Measurements from ENCODE around the gene CCDC87. TPM values are rescaled to one million over a fixed set of nuclear protein-coding genes. Genes with fewer than 3 reads are reported as not detected.

The CCDC87 gene
- total RNA-seq, 1 experiment from 2014 or later: 1.1 TPM

DNA sequence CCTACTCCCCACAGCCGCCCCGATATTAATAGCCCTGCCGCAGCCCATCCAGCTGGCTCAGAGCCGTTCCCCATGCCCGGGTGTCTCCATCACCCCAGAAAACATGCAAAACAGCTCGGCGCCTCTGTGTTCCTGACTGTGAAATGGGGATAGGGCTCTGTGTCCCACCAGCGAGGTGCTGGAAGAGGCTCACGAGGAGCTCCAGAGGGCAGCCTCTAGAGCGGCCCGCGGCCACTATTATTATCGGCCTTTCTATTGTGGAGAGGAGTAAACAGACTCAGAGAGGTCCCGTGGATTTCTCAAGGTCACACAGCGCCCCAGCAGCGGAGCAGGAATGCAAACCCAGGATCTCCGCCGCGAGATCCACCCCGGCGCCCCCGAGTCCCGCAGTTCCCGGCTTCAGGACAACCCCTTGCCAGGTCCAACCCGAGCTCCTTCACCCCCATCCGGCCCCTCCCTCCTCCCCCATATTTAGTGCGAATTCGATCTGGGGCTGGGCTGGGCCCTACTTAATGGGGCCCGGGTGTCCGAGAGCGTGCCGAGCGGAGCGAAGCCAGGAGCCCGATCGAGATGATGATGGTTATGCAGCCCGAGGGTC lies 46.4 kb downstream of the CCDC87 start, which contains the start of gene ACTN3:
ACTN3 (plus strand) TSS at position 536 of the 598 bp plus-strand sequence; CDS start at position 571, 35 bp downstream.
- Histone ChIP-seq H3K79me2 (ENCODE audit: insufficient read depth, low read length) (no peaks in the 10 kb centered on the region), H3K9ac (ENCODE audit: extremely low read depth, insufficient read length, low read length) (peak within 1 kb of the TSS; percentile 56), H2BK20ac (ENCODE audit: low read depth, low read length, poor library complexity, severe bottlenecking) (no peak within 1 kb of the TSS), H3K27me3 (ENCODE audit: insufficient read depth, low read length) (no peaks in the 10 kb centered on the region), H4K8ac (replicated peaks; ENCODE audit: insufficient read length, low read depth, low read length) (no peak within 1 kb of the TSS), H2AFZ (ENCODE audit: low read length) (no peak within 1 kb of the TSS), H4K5ac (ENCODE audit: insufficient read length, low read depth, low read length) (no peak within 1 kb of the TSS), H2AK5ac (ENCODE audit: insufficient read length, low read length) (no peak within 1 kb of the TSS), H4K91ac (ENCODE audit: insufficient read length, low read depth, low read length) (no peak within 1 kb of the TSS), H3T11ph (ENCODE audit: low read length) (no peak within 1 kb of the TSS), H2BK12ac (ENCODE audit: insufficient read length, low read depth, low read length) (no peak within 1 kb of the TSS), H3K27ac (ENCODE audit: insufficient read length, low read depth, low read length) (no peak within 1 kb of the TSS), H4K20me1 (ENCODE audit: control insufficient read depth, insufficient read depth, insufficient read length) (no peaks in the 10 kb centered on the region), H3K56ac (ENCODE audit: insufficient read length, low read depth, low read length) (no peak within 1 kb of the TSS), H3K9me3 (ENCODE audit: control insufficient read depth, low read depth, low read length) (no peaks in the 10 kb centered on the region), H3K4me2 (ENCODE audit: insufficient read depth, insufficient read length, low read length) (peak within 1 kb of the TSS; percentile 57), H3K79me1 (ENCODE audit: insufficient read depth, low read depth, low read length, poor library complexity, severe bottlenecking) (no peaks in the 10 kb centered on the region), H2BK5ac (ENCODE audit: insufficient read length, low read length) (no peak within 1 kb of the TSS), H3K14ac (ENCODE audit: insufficient read depth, low read length) (peak within 1 kb of the TSS; percentile 61; the same call in 1 of the 2 replicates), H3K4ac (ENCODE audit: low read depth, low read length) (no peak within 1 kb of the TSS), H3K23me2 (ENCODE audit: insufficient read length, low read depth, low read length, poor library complexity, severe bottlenecking) (no peaks in the 10 kb centered on the region), H3K4me1 (ENCODE audit: insufficient read depth, low read length) (no peaks in the 10 kb centered on the region), H3K18ac (ENCODE audit: insufficient read length, low read depth, low read length) (peak within 1 kb of the TSS; percentile 53), H2BK15ac (ENCODE audit: low read depth, low read length) (no peak within 1 kb of the TSS), H2BK120ac (ENCODE audit: low read depth, low read length, poor library complexity, severe bottlenecking) (no peak within 1 kb of the TSS), H3K23ac (ENCODE audit: insufficient read length, low read depth, low read length) (no peak within 1 kb of the TSS)
- Mint-ChIP-seq H3K4me3 (peak within 1 kb of the TSS; percentile 82 to 85), H3K27me3 (ENCODE audit: low read depth) (no peaks in the 10 kb centered on the region; the same call in 1 of the 2 replicates), H3K9me3 (no peaks in the 10 kb centered on the region; a peak in 1 of 5 replicates), H3K27ac (peak within 1 kb of the TSS; percentile 50 to 90 (median 82); a peak in 4 of 7 replicates), H3K4me1 (peaks cover 37 to 38% of the 10 kb centered on the region in 2 experiments), H3K36me3 (ENCODE audit: insufficient read depth in 1 of 3, low read depth in 3 of 3) (peaks cover 0 to 36% (median 27%) of the 10 kb centered on the region in 3 experiments)
- DNase-seq: peak; percentile 88
- TF ChIP-seq, protein P1, sequence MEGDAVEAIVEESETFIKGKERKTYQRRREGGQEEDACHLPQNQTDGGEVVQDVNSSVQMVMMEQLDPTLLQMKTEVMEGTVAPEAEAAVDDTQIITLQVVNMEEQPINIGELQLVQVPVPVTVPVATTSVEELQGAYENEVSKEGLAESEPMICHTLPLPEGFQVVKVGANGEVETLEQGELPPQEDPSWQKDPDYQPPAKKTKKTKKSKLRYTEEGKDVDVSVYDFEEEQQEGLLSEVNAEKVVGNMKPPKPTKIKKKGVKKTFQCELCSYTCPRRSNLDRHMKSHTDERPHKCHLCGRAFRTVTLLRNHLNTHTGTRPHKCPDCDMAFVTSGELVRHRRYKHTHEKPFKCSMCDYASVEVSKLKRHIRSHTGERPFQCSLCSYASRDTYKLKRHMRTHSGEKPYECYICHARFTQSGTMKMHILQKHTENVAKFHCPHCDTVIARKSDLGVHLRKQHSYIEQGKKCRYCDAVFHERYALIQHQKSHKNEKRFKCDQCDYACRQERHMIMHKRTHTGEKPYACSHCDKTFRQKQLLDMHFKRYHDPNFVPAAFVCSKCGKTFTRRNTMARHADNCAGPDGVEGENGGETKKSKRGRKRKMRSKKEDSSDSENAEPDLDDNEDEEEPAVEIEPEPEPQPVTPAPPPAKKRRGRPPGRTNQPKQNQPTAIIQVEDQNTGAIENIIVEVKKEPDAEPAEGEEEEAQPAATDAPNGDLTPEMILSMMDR (conservative IDR thresholded peaks at IDR 0.05): no peak
- WGBS (ENCODE audit: extremely low coverage, insufficient read length, low lambda C conversion rate): no CpG with 5 or more reads among the region's 37 CpGs

Data from H9 (cell line).